Activated CD4-positive, CD25-positive, alpha-beta regulatory T cell treated with anti-CD3 and anti-CD28 coated beads, Interleukin-2, amount 50 U/mL, for 72 hours (primary cell): ENCODE data around the gene IRF3.

ENCODE experiments used
- DNase-seq: peaks from one replicate; pipeline ENCODE4 v3.0.0; 2021

Gene IRF3

DNA sequence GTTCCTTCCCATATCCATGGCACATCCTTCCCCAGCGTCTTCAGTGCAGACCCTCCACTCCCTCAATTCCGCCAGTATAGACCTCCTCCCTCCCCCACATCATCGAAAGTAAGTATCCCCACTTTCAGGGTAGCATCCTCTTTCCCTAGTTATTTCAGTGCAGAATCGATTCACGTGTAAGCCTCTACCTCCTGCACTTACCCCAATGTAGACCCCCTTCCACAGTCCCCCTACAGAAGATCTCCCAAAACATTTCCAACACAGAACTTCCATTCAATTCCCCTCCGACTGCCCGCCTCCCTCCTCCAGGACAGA lies 664 bp downstream of the IRF3 start:
- no peak for DNase-seq

GRCh38 chr19:49664171-49665035 lies 1.3 kb downstream of the IRF3 start:
- peak; percentile 88 for DNase-seq

DNA sequence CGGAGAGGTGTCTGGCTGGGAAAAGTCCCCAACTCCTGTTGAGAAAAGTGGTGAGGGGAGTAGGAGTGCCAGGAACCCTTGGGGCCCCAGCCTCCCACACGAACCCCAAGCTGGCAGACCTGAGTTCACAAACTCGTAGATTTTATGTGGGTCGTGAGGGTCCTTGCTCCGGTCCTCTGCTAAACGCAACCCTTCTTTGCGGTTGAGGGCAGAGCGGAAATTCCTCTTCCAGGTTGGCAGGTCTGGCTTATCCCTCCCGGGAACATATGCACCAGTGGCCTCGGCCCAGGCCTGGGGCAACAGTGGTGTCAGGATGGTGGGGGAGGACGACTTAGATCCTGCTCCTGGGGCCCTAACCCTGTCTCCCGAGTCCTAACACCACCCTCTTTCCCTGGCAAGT lies 2.4 kb downstream of the IRF3 start:
- no peak for DNase-seq

- DNase-seq: no peak
Measured at GRCh38 chr19:49662011-49662410, 3.6 kb downstream of the IRF3 start.

DNA sequence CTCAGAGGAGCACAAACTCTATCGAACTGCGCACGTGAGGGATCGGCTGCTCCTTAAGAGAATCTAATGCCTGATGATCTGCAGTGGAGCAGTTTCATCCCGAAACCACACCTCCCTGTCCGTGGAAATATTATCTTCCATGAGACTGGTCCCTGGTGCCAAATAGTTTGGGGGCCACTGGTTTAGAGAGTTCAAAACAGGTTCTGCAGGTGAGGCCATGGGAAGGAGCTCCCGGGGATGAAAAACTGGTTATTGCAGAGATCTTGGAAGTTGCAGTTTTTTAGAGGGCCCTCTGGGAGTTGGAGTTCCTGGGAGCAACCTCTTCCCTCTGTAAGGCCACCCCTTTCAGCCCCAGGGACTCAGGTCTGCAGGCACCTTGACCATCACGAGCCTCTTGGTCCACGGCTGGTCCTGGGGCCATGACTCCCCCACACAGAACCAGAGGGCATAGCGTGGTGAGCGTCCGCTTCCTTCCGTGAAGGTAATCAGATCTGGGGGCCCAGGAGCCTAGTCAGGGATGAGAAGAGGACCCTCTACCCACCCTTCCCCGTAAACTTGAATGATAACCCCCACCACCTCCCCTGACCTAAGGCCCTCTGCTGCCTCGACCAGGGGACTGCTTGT lies 5.2 kb downstream of the IRF3 start:
- no peak for DNase-seq

DNA sequence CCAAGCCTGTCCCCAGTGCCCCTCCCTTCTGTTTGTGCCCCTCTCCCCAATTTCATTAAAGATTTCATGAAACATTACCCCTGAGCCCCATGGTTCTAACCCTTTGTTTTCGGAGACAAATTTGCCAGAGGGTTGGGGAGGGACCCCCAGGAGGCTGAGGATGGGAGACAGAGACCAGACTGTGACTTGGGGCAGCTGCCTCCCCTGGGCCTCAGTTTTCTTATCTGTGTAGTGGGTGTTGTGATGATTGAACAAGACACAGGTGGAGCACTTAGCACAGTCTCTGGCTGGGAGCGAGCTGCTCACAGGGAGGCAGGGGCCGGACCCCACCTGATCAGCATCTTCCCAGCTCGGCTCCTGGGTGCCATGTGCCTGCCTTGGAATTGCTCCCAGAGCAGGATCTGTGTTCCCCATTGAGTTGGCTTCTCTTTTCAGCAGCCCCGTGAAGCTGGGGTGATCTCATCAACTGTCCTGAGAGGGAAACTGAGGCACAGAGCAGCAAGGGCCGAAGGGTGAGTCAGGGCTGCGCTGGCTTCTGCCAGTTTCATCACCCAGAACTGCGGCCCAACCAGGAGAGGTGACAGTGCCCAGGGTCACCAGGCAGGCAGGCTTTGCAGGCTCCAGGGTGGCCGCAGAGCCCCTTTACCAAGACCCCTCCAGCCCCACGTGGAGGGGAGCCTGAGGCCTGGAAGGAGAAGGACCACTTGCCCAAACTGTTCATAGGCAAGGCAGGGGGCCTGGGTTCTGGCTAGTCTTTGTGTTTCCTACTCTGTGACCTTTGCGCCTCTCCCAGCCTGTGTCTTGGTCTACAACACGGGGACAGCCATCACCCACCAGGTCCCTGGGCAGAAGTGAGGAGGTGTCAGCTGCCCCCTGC lies 6.9 kb downstream of the IRF3 start:
- no peak for DNase-seq

GRCh38 chr19:49658139-49658517 lies 7.5 kb downstream of the IRF3 start:
- no peak for DNase-seq

GRCh38 chr19:49657493-49658138 lies 8.0 kb downstream of the IRF3 start:
- no peak for DNase-seq

- no peak for DNase-seq
Measured at GRCh38 chr19:49656456-49657109, 9.1 kb downstream of the IRF3 start.

DNA sequence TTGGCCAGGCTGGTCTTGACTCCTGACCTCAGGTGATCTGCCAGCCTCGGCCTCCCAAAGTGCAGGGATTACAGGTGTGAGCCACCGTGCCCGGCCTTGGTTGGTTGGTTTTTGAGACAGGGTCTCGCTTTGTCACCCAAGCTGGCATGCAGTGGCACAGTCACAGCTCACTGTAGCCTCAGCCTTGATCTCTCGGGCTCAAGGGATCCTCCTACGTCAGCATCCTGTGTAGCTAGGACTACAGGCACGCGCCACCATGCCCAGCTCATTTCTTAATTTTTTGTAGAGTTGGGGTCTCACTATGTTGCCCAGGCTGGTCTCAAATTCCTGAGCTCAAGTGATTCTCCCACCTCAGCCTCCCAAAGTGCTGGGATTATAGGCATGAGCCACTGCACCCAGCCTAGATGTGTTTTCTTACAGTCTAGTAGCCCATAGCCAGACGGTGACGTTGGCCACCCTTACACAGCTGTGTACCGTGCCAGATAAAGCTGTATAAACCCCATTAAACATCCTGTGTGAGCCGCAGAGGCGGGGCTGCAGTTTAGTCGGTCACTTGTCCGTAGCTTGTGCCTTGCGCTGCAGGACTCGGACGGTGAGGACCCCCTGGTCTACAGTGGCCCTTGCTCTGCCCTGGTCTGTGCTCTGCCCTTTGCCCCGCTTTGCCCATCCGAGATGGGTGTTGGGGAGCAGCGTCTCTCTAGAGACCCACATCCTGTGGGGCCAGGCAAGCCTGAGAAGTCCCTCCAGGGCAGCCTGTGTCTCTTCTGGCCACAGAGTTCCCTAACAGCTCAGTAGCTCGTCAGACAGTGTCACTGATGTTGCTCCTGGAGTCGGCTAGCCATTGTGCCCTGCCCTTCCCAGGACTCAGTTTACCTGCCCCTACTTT lies 9.8 kb downstream of the IRF3 start:
- no peak for DNase-seq

DNA sequence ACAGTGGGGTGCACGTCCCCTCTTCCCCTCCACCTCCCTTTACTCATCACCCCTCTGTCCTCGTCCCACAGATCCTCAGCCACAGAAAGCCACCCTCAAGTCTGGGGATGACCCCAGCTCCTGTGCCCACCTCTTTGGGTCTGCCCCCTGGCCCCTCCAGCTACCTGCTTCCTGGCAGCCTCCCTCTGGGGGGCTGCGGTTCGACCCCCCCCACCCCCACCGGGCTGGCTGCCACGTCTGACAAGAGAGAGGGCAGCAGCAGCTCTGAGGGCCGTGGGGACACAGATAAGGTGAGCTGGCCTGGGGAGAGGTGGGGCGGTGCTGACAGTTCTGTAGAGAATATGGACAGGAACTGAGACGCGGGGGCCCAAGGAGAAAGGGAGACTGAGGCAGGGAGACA lies 11.1 kb downstream of the IRF3 start:
- DNase-seq: no peak

DNA sequence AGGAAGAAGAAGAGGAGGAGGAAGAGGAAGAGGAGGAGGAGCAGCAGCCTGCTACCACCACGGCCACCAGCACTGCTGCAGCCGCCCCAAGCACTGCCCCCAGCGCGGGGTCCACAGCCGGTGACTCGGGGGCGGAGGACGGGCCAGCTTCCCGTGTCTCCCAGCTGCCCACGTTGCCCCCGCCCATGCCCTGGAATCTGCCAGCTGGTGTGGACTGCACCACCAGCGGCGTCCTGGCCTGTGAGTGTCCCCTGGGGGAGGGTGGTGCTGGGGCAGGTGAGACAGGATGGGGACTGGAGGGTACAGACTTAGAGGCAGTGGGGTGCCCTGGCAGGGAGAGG lies 12.2 kb downstream of the IRF3 start:
- no peak for DNase-seq

DNA sequence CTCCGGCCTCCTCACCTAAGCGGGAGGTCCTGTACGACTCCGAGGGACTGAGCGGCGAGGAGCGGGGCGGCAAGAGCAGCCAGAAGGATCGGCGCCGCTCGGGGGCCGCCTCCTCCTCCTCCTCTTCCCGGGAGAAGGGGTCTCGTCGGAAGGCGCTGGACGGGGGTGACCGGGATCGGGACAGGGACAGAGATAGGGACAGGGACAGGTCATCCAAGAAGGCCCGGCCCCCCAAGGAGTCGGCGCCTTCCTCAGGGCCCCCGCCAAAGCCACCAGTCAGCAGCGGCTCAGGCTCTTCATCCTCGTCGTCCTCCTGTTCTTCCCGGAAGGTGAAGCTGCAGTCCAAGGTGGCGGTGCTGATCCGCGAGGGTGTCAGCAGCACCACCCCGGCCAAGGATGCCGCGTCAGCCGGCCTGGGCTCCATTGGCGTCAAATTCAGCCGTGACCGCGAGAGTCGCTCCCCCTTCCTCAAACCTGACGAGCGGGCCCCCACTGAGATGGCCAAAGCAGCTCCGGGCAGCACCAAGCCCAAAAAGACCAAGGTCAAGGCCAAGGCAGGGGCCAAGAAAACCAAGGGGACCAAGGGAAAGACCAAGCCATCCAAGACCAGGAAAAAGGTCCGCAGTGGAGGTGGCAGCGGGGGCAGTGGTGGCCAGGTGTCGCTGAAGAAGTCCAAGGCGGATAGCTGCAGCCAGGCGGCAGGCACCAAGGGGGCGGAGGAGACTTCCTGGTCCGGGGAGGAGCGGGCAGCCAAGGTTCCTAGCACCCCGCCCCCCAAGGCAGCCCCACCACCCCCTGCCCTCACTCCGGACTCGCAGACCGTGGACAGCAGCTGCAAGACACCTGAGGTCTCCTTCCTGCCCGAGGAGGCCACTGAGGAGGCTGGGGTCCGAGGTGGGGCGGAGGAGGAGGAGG lies 12.8 kb downstream of the IRF3 start:
- DNase-seq: no peak

GRCh38 chr19:49651820-49652550 lies 13.7 kb downstream of the IRF3 start:
- no peak for DNase-seq

- no peak for DNase-seq
Measured at GRCh38 chr19:49651029-49651819, 14.4 kb downstream of the IRF3 start.

- no peak for DNase-seq
Measured at GRCh38 chr19:49646586-49646985, 19.1 kb downstream of the IRF3 start.

DNA sequence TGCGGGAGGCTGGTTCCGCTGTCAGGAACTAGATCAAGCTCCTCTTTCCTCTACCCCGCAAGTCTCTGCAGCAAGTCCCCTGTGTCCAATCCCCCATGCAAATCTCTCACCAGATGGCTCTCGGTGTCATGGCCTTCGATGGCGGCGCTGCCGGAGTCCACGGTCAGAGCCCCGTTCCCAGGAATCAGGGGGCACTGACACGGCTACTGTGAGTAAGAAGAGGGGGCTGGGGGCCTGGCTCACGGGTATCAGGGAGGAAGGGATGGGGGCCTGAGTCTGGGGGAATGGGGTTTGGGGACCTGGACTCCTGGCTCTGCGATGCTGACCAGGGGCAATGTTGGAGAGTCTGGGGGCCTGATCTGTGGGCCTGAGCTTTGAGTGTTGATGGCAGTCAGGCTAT lies 19.7 kb downstream of the IRF3 start:
- DNase-seq: no peak

- DNase-seq: no peak
Measured at GRCh38 chr19:49645592-49645991, 20.1 kb downstream of the IRF3 start.

DNA sequence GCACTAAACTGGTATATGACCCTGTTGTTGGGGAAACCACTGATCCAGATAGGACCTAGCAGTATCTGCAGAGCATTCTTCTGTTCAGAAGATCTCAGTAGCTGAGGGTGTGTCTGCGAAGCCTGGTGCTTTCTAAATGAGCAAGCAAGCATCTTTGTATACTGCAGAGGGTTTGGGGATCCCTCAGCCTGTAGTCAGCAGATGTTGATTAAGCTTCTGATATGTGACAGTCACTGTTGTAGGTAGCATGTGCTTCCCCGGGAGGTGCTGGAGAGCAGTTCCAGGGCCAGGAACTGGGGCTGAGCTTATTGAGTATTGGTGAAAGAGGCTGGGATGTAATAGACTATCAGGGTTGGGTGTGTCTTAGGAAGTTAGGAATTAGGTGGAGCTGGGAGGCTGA lies 22.2 kb downstream of the IRF3 start:
- no peak for DNase-seq
